Measurements from ENCODE around the gene ARHGDIA.

Gene ARHGDIA

GRCh38 chr17:81905993-81906392 lies 34.9 kb upstream of the ARHGDIA start:
- DNase-seq (ENCODE audit: low read depth) = no peak

DNA sequence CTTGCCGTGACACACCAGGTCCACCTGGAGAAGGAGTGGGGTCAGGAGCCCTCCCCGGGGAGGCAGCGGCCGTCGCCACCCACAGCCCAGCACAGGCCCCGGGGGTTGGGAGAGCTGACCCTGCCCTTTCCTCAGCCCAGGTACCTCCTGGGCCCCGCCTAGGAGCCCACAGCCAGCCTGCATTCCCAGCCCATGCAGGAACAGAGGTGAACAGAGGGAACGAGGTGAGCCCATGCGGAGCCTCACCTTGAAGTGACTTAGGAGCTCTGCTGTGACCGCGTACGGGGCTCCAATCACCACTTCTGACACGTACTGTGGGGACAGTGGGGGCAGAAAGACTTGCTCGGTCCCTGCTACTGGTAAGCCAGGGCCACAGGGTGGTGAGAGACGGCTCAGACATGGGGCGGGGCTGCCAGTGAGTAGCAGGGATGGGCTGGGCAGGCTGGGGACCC lies 34.3 kb upstream of the ARHGDIA start:
- DNase-seq (ENCODE audit: low read depth) = no peak

DNA sequence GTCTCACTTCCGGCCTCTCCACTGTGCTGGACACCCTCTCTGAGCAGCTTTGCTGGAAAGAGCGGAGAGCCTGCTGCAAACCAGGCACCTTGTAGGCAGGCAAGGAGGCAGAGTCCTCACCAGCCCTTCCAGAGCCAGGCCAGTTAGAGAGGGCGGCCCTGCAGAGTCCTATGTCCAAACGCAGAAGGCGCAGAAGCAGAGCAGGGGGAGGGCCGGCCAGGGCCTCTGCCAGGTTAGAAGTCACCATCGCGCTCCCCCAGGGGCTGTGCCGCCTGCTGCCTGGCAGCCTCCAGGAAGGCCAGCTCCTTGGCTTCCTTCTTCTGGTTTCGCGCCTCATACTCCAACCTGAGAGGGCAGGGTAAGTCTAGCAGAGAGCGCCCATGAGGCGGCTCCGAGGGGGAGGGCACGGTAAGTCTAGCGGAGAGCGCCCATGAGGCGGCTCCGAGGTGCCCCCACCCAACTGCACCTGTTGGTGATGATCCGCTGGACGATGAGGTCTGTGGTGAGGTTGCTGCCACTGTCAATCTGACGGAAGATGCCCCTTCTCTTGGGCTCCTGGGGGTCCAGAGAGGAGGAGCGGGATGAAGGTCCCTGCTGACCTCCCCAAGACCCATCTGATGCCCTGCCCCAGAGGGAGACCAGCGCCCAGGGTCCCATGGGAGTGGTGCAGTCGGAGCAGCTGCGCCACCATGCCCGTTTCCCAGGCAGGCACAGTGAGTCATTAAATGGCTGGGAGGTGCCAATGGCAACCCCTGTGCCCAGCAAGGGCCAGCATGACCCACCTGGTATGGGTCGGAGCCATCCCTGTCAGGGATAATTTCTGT lies 33.7 kb upstream of the ARHGDIA start:
- DNase-seq (ENCODE audit: low read depth) = no peak

GRCh38 chr17:81903896-81904599 lies 32.9 kb upstream of the ARHGDIA start:
- no peak for DNase-seq (ENCODE audit: low read depth)

GRCh38 chr17:81903415-81903831 lies 32.3 kb upstream of the ARHGDIA start:
- no peak for DNase-seq (ENCODE audit: low read depth)

DNA sequence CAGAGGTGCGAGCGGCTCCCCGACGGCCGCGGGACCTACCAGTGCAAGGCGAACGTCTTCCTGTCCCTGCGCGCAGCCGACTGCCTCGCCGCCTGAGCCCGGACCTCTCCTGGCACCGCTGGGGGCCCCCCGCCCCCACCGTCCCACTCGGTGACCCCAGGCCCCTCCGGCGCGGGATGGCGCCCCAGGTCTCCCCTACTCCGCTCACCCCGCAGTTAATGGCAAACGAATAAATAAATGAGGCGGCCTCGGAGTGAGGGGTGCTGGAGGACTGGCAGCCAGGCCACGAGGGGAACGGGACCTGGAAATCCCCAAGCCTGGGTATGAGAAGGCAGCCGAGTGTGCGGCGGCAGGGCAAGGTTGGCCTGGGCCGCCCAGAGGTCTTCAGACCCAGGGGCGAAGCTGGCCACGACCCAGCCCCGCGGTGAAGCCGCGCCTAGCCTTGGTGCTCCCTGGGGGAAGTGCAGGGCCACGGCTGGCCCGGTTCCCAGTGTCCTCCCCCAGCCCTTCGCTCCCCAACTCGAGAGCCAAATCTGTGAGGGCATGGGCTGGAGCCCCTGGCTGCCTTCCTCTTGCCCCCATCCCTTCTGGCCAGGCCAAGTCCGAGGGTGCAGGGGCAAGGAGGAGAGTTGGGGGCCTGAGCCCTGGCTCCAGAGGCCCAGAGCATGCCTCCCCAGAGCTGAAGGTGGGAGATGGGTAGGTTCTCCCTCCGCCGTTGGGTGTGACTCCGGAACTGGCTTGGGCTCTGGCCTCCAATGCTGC lies 31.7 kb upstream of the ARHGDIA start:
- no peak for DNase-seq (ENCODE audit: low read depth)

DNA sequence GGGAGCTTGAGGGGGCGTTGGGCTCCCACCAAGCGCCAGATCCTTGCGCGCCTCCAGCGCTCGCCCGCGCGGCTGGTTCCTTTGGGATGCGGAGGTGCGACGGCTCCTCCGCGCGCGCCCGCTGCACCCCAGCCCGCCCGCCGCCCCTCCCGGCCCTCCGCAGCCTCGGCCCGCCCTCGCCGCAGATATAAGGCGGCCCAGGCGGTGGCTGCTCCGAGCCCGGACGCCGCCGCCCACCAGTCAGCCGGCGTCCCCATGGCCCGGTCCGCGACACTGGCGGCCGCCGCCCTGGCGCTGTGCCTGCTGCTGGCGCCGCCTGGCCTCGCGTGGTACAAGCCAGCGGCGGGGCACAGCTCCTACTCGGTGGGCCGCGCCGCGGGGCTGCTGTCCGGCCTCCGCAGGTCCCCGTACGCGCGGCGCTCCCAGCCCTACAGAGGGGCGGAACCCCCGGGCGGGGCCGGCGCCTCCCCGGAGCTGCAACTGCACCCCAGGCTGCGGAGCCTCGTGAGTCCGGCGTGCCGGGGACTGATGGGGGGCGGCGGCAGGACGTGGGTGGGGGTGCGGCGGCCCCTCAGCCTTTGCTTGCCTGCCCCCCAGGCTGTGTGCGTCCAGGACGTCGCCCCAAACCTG lies 31.0 kb upstream of the ARHGDIA start, which contains the start of gene NPB:
NPB (plus strand) TSS at position 216 of the 630 bp plus-strand sequence; CDS start at position 256, 40 bp downstream.
- DNase-seq (ENCODE audit: low read depth) = no peak

GRCh38 chr17:81901167-81902022 lies 30.3 kb upstream of the ARHGDIA start:
- no peak for DNase-seq (ENCODE audit: low read depth)

GRCh38 chr17:81900181-81900820 lies 29.2 kb upstream of the ARHGDIA start:
- DNase-seq (ENCODE audit: low read depth) = no peak

DNA sequence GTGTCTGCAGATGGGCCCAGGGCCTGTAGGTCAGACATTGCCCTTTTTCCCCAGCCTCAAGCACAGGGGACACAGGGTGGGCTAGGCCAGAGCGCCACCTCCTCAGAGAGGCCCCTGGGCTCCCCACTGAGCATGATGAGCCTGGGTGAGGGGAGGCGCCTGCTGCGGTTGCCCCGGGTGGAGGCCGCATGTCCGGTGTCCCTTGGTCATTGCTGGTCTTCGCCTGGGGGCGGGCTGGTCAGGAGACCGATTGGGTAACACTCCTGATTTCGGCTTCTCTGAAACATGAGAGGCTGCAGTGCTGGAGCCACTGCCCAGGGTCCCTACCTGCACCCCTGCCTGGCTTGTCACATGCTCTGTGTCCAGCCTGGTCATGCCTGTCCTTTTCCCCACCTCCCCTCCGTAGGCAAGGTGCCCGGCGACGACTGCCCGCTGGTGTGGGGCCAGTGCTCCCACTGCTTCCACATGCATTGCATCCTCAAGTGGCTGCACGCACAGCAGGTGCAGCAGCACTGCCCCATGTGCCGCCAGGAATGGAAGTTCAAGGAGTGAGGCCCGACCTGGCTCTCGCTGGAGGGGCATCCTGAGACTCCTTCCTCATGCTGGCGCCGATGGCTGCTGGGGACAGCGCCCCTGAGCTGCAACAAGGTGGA lies 28.5 kb upstream of the ARHGDIA start:
- no peak for DNase-seq (ENCODE audit: low read depth)

DNA sequence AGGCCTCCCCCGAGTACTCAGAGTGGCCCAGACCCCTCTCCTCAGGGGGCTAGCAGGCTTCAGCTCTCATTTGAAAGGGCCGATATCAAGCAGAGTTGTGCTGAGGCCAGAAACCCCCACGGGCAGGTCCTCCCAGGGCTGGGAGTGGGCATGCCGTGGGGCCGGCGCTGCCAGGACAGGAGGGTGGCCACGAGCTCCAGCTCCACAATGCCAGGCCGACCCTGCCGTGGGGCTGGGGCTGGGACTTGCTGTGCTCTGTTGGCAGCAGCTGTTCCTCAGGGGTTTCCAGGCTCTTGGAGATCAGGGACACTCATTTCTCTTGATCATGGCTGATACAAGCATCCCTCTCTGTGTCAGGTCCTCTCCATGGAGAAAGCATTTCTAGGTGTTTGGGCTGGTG lies 27.7 kb upstream of the ARHGDIA start:
- no peak for DNase-seq (ENCODE audit: low read depth)

DNA sequence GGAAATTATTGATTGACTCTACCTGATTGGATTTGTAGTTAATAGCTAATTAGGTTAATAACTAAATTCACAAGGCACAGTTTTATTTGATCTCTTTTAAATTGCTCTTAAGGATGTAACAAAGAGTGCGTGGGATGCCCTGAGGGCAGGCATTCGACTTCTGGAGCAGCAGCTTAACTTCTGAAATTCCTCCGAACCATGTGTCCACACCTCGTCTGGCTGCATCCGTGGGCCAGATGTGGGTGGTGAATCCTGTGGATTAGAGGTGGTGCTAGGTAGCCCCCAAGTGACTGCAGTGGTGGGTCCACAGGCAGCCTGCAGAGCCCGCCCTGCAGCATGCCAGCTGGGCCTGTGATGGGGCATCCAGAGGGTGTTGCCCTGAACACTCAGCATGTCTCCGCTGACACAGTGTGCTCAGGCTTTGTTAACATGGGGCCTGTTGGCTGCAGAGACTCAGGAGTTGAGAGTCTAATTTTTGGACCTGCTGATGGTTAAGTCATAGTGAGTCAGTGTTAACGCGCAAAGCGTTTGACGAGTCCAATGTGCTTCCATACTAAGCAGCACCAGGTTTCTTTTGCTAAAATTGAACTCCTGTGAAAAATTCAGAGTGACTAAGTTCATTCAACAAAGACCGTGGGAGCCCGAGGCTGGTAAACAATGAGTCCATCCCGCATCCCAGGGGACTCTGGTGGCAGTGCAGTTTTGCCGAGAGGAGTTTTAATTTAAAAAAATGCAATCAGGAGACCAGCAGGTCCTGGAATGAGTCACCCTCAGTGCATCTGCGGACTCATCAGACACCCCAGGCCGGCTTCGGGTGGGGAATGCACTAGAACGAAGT lies 27.1 kb upstream of the ARHGDIA start:
- DNase-seq (ENCODE audit: low read depth) = no peak

DNA sequence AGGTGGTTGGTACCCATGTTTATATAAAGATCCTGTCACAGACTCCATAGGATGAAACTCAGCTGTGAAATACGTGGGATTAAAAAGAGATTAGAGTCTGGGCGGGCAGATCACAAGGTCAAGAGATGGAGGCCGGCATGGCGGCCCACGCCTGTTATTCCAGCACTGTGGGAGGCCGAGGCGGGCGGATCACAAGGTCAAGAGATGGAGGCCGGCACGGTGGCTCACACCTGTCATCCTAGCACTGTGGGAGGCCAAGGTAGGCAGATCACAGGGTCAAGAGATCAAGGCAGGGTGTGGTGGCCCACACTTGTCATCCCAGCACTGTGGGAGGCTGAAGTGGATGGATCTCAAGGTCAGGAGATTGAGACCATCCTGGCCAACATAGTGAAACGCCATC lies 24.3 kb upstream of the ARHGDIA start:
- no peak for DNase-seq (ENCODE audit: low read depth)

DNA sequence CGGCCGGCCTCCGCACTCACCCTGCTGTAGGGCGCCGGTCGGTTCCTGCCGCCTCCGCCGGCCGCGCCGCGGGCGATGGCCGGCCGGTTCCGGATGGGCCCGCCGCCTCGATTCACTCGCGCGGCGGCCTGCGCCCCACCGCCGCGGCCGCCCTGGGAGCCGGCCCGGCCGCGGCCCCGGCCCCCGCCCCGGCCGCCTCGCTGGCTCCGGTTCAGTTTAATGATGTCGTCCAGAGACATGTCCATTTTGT lies 20.1 kb upstream of the ARHGDIA start:
- no peak for DNase-seq (ENCODE audit: low read depth)

DNA sequence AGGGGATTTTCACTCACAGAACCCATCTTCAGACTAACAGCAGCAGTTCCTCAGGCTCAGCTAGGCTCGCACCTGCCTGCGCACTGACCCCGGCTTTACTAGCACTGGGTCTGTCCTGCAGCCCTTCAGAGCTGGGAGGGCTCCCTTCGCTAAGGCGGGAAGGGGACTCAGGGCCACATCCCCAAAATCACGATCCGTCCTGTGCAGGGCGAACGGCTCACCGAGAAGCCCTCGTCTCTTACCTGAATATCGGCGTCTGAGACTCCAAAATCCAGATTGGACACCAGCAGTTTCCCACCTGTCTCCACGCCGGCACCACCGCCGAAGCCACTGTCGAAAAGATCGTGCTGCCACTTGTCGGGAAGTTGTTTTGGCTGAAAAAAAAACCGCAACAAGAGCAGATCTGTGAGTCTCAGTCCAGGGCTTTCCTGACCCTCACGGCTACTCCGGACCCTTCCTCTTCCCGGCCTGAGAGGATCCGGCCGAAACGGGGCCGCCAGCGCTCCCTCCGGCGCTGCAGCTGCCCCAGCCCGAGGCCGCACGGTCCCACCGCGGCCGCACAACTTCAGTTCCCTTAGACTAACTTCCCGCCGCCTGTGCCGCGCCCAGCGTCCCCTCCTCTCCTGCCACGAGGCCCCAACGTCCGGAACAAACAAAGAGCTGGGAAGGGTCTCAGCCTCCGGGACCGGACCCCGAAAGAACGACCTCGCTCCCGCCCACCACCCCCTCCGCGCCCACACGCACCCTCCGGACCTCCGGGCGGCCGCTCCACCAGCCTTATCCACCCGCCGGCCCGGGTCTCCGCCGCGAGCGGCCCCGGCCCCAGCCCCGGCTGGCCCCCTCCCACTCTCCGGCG lies 19.5 kb upstream of the ARHGDIA start:
- no peak for DNase-seq (ENCODE audit: low read depth)

DNA sequence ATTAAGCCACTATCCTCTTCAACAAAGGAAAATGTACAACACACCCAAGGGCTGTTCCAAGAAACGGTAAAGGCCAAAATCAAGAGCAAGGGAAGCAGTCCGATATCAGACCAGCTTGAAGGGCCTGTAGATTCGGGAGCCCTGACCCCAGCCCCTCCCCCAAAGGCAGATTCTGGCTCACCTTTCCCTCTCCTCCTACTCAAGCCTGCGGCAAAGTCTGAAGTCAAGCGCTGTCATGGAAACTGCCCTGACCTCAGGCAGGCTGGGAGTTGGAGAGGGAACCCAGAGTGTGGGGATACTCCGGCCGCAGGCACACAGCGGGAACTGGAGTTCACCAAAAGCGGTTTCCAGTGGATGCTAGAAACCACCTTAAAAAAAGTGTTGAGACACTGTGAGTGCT lies 18.5 kb upstream of the ARHGDIA start:
- DNase-seq (ENCODE audit: low read depth) = no peak

DNA sequence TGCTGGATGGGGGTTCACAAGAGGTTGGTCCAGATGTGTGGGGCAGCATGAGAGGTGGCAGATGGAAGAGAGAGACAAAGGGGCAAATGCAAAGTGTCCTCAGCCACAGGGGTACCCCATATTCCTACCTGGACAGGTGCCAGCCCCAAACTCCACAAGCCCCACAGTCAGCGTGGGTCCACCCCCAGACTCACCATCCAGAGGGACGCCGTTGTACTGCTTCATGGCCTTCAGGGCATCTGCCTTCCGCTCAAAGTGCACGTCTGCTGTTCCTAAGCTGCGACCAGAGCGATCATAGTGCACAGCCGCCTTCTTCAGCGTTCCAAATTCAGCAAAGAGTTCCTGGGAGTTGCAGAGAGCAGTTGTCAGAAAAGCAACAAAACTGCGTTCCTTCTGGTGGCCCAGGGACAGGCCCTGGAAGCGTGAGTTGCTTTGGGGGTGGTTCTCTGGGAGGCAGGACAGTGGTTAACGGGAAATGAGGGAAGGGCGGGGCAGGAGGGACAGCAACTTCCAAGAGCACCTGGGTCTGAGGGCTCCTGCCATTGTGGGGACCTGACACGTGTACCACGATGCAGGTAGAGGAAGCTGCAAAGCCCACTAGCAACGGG lies 18.0 kb upstream of the ARHGDIA start:
- no peak for DNase-seq (ENCODE audit: low read depth)
